Astrocyte (in vitro differentiated cells and primary cell): ENCODE results near the gene DNAJB1. TPM values are rescaled to one million over a fixed set of nuclear protein-coding genes. Genes with fewer than 3 reads are reported as not detected.
A peak's percentile ranks its signal among the peaks of the same experiment; 100 is the strongest.

Source experiments
- DNase-seq: peaks from one replicate; pipeline ENCODE4 v3.0.0-alpha.2; 2010; ENCODE audit warnings: low read depth
- FAIRE-seq: peaks from 2 replicates; lab custom pipeline; 2011; peaks lifted over from hg19 to GRCh38; lab: Jason Lieb, UNC
- H2AFZ ChIP-seq: 2 replicates; pipeline ENCODE4 v1.6.0; 2012; ENCODE audit warnings: low read depth, low read length, inconsistent platforms
- H3K27ac ChIP-seq: 2 replicates; pipeline ENCODE4 v1.5.1; 2011; ENCODE audit warnings: low read depth, low read length, inconsistent platforms
- H3K27me3 ChIP-seq: 2 replicates; pipeline ENCODE4 v1.6.0; 2011; ENCODE audit warnings: low read length, inconsistent platforms; ENCODE audit not compliant: insufficient read depth
- H3K36me3 ChIP-seq: 2 replicates; pipeline ENCODE4 v1.5.1; 2011; ENCODE audit warnings: low read length, inconsistent platforms; ENCODE audit not compliant: insufficient read depth
- H3K4me1 ChIP-seq: 2 replicates; pipeline ENCODE4 v1.5.1; 2011; ENCODE audit warnings: low read length, inconsistent platforms; ENCODE audit not compliant: insufficient read depth
- H3K4me2 ChIP-seq: 2 replicates; pipeline ENCODE4 v1.6.0; 2012; ENCODE audit warnings: low read length, inconsistent platforms
- H3K4me3 ChIP-seq: 2 replicates; pipeline ENCODE4 v1.5.1; 2011; ENCODE audit warnings: low read depth, mild to moderate bottlenecking, low read length, inconsistent platforms; ENCODE audit not compliant: insufficient read depth
- H3K79me2 ChIP-seq: 2 replicates; pipeline ENCODE4 v1.6.0; 2012; ENCODE audit warnings: mild to moderate bottlenecking, low read length, inconsistent platforms; ENCODE audit not compliant: insufficient read depth
- H3K9ac ChIP-seq: 2 replicates; pipeline ENCODE4 v1.6.0; 2012; ENCODE audit warnings: mild to moderate bottlenecking, low read length, inconsistent platforms
- H3K9me3 ChIP-seq: 2 replicates; pipeline ENCODE4 v1.5.1; 2012; ENCODE audit warnings: low read depth, mild to moderate bottlenecking, low read length, inconsistent platforms; ENCODE audit not compliant: insufficient read depth
- H4K20me1 ChIP-seq: 2 replicates; pipeline ENCODE4 v1.6.0; 2012; ENCODE audit warnings: low read length, inconsistent platforms; ENCODE audit not compliant: insufficient read depth
- H3K27ac Mint-ChIP-seq: one replicate; pipeline ENCODE4 v1.8.0; 2021; ENCODE audit warnings: mild to moderate bottlenecking, mixed read lengths; ENCODE audit not compliant: unreplicated experiment
- H3K27me3 Mint-ChIP-seq: one replicate; pipeline ENCODE4 v1.8.0; 2021; ENCODE audit warnings: low read depth, mixed read lengths; ENCODE audit not compliant: unreplicated experiment
- H3K36me3 Mint-ChIP-seq: one replicate; pipeline ENCODE4 v1.8.0; 2021; ENCODE audit warnings: low read depth, mixed read lengths; ENCODE audit not compliant: unreplicated experiment
- H3K4me1 Mint-ChIP-seq: one replicate; pipeline ENCODE4 v1.8.0; 2021; ENCODE audit warnings: low read depth, mixed read lengths; ENCODE audit not compliant: unreplicated experiment
- H3K4me3 Mint-ChIP-seq: one replicate; pipeline ENCODE4 v1.8.0; 2021; ENCODE audit warnings: mild to moderate bottlenecking, moderate library complexity, mixed read lengths; ENCODE audit not compliant: unreplicated experiment
- H3K9me3 Mint-ChIP-seq: one replicate; pipeline ENCODE4 v1.8.0; 2021; ENCODE audit warnings: mild to moderate bottlenecking, mixed read lengths; ENCODE audit not compliant: unreplicated experiment
- EZH2 ChIP-seq: IDR thresholded peaks from 2 replicates; pipeline ENCODE4 v1.6.1; 2012; ENCODE audit warnings: mild to moderate bottlenecking, low read length, inconsistent platforms; ENCODE audit not compliant: insufficient read depth
- total RNA-seq: library from RNA; stranded (reverse); gene quantifications from 2 replicates; pipeline ENCODE4 v1.2.1, GENCODE V29; 2021
- TF ChIP-seq, protein P1 (sequence below): IDR thresholded peaks from 2 replicates; pipeline ENCODE4 v1.5.1; 2011; ENCODE audit warnings: low read depth, mild to moderate bottlenecking, inconsistent platforms, low read length, moderate library complexity; ENCODE audit not compliant: insufficient read depth

DNAJB1 gene
- total RNA-seq, 1 donor from 2014 or later, result 105 TPM

GRCh38 chr19:14476673-14477401 lies 41.4 kb downstream of the DNAJB1 start:
- H3K27me3 Mint-ChIP-seq, result no peaks in the 10 kb centered on the region
- Histone ChIP-seq H4K20me1 (peaks cover 60% of the 10 kb centered on the region), H3K27me3 (peaks cover 11% of the 10 kb centered on the region), H3K4me2 (no peak overlapping the region), H3K27ac (no peak overlapping the region), H3K36me3 (peaks cover 5% of the 10 kb centered on the region), H3K9ac (no peak overlapping the region), H3K4me3 (no peak overlapping the region), H2AFZ (no peak overlapping the region), H3K9me3 (no peaks in the 10 kb centered on the region), H3K4me1 (peaks cover 17% of the 10 kb centered on the region), H3K79me2 (no peaks in the 10 kb centered on the region)
- no peaks in the 10 kb centered on the region for H3K9me3 Mint-ChIP-seq
- TF ChIP-seq, protein P1, sequence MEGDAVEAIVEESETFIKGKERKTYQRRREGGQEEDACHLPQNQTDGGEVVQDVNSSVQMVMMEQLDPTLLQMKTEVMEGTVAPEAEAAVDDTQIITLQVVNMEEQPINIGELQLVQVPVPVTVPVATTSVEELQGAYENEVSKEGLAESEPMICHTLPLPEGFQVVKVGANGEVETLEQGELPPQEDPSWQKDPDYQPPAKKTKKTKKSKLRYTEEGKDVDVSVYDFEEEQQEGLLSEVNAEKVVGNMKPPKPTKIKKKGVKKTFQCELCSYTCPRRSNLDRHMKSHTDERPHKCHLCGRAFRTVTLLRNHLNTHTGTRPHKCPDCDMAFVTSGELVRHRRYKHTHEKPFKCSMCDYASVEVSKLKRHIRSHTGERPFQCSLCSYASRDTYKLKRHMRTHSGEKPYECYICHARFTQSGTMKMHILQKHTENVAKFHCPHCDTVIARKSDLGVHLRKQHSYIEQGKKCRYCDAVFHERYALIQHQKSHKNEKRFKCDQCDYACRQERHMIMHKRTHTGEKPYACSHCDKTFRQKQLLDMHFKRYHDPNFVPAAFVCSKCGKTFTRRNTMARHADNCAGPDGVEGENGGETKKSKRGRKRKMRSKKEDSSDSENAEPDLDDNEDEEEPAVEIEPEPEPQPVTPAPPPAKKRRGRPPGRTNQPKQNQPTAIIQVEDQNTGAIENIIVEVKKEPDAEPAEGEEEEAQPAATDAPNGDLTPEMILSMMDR, result no peak
- no peak for TF ChIP-seq EZH2
- peaks cover 4% of the 10 kb centered on the region for H3K36me3 Mint-ChIP-seq
- H3K4me3 Mint-ChIP-seq, result peak overlapping the region; percentile 61
- peaks cover 10% of the 10 kb centered on the region for H3K4me1 Mint-ChIP-seq
- no peak for FAIRE-seq
- DNase-seq, result peak; percentile 68
- peak overlapping the region; percentile 68 for H3K27ac Mint-ChIP-seq

GRCh38 chr19:14476327-14476672 lies 41.9 kb downstream of the DNAJB1 start:
- peaks cover 10% of the 10 kb centered on the region for H3K4me1 Mint-ChIP-seq
- H3K36me3 Mint-ChIP-seq, result peaks cover 2% of the 10 kb centered on the region
- Histone ChIP-seq H3K36me3 (peaks cover 5% of the 10 kb centered on the region), H3K27me3 (peaks cover 11% of the 10 kb centered on the region), H3K4me2 (no peak overlapping the region), H2AFZ (no peak overlapping the region), H3K27ac (no peak overlapping the region), H3K4me3 (no peak overlapping the region), H3K79me2 (no peaks in the 10 kb centered on the region), H3K4me1 (peaks cover 17% of the 10 kb centered on the region), H4K20me1 (peaks cover 56% of the 10 kb centered on the region), H3K9me3 (no peaks in the 10 kb centered on the region), H3K9ac (no peak overlapping the region)
- FAIRE-seq (no peak), DNase-seq (no peak)
- H3K4me3 Mint-ChIP-seq, result peak overlapping the region; percentile 61
- H3K27me3 Mint-ChIP-seq, result no peaks in the 10 kb centered on the region
- H3K27ac Mint-ChIP-seq, result peak overlapping the region; percentile 68
- no peaks in the 10 kb centered on the region for H3K9me3 Mint-ChIP-seq
- TF ChIP-seq, protein P1, result no peak
- no peak for TF ChIP-seq EZH2
